HFF-Myc (cell line): Measurements from ENCODE around the gene SEPTIN10.

Source experiments
- DNase-seq: peaks from one replicate; pipeline ENCODE4 v3.0.0-alpha.2; 2011; ENCODE audit warnings: low read depth; ENCODE audit errors: extremely low read depth
- H3K4me3 ChIP-seq: replicated peaks from 2 replicates; pipeline ENCODE4 v1.5.1; 2011; ENCODE audit warnings: low read depth, mild to moderate bottlenecking, control low read depth, low read length
- CTCF ChIP-seq: IDR thresholded peaks from 2 replicates; pipeline ENCODE4 v1.5.1; 2012; ENCODE audit warnings: mild to moderate bottlenecking, low read depth, low read length, control low read depth; ENCODE audit errors: missing control alignments

Gene SEPTIN10

DNA sequence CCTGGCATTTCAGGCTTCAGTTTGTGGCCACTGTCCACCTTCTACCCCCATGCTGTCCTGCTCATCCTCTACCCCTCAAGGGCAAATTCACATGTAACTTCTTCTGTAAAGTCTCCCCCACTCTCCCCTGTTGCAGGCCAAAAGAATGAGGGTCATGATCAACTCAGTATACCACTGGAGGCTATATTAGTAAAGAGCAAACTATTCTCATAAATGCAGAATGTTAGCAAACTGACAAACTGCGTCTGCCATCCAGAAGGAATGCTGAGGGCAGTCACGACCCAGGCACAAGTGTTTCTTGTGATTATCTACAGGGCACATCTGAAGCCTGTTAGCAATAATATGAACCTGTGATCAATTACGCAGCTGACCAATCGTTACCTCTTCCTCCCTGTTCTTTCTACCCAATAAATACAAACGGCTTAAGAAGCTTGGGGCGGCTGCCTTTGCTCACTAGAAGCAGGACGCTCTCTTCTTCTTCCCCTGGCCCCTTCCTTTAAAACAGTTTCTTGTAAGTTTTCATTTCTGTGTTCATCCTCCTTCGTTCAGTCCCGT, 58.3 kb downstream of the SEPTIN10 start:
- DNase-seq = peak; percentile 41
- no peak overlapping the region for H3K4me3 ChIP-seq
- TF ChIP-seq CTCF = no peak

GRCh38 chr2:109554758-109555157, 59.0 kb downstream of the SEPTIN10 start:
- TF ChIP-seq CTCF = no peak

DNA sequence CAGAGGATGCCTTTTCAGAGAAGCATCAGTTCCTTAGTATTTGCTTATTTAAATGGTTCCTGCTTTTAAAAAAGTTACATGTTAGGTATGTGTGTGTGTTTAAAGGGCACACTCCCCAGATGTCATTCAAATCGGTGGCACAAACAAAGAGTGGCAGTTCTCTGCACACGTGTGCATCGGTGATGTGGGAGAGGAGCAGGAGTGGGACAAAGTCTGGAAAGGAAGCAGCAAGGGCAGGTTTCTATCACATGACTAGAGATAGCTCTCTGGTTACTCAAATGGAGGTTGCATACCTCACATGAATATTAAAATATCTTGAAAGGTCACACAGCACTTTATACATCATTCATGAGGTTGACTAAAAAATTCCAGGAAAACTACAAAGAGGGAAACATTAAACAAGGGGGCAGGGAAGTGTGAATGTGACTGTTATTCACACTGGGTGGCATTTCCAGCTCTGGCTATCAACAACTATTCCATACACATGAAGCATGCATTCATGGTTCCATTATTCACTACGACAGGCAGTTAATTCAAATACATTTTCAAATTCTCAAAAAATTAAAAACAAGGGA, 64.7 kb downstream of the SEPTIN10 start:
- DNase-seq = no peak
- no peak overlapping the region for H3K4me3 ChIP-seq
- no peak for TF ChIP-seq CTCF

More at GRCh38 chr2:109554758-109555157, 59.0 kb downstream of the SEPTIN10 start:
- DNase-seq = no peak
- H3K4me3 ChIP-seq = no peak overlapping the region

- H3K4me3 ChIP-seq = no peak overlapping the region
- DNase-seq = no peak
- no peak for TF ChIP-seq CTCF
Measured at GRCh38 chr2:109547280-109547679, 66.5 kb downstream of the SEPTIN10 start.

DNA sequence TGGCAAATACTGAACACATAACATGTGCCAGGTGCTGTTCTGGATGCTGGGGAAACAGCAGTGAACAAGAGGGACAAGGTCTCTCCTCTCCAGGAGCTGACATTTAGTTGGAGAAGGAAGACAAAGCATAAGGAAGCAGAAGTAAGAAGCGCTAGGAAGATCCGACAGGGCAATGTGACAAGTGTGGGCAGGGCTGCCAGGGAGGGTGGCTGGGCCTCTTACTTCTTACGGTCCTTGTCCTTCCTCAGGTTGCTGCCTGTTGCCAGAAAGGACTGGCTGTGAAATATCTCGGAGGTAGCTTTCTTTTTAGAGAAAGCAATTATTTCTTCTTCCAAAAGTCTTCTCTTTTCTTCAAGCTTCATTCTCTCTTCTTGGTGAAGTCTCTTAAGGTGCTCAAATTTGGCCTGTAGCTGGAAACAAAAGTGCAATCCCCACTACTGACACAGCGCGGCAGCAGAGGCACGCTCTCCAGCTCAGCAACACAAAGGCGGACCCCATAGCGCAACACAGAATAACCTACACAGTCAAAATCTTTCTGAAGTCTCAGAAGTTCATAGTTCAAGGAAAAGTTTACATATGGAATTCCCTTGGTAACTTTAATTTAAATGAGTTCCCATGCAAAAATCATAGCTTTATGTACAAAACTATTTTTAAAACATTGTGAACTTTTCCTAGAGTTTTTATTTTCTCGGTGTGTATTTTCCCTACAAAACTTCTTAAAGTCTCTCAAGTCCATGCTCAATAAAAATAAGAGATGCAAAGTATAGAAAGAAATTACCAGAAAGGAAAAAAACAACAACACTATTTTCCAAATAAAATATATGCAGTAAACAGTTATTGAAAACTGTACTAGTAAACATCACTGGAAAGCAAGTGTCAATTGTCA, 67.7 kb downstream of the SEPTIN10 start:
- no peak overlapping the region for H3K4me3 ChIP-seq
- DNase-seq = peak; percentile 38

DNA sequence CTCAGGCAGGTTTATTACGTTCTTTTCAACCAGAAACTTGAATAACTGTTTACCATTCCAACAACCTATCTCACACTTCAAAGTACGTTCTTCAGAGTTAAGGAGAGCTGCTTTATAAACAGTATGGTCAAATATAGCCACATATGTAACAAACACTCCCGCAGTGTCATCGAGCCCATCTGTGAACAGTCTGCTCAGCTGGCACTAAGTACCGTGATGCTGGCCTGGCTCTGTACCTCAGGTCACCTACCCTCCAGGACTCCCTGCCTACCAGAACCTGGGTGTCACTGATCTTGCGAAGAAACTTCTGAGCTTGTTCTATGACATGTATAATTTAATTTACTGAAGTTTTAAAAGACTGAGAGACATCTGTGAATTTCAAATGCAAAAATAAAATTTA, 71.4 kb downstream of the SEPTIN10 start:
- H3K4me3 ChIP-seq = no peak overlapping the region
- no peak for DNase-seq
- no peak for TF ChIP-seq CTCF

More for the DNA sequence above, 67.7 kb downstream of the SEPTIN10 start:
- peak; percentile 93 for TF ChIP-seq CTCF
